HepG2 (cell line): ENCODE data around the gene CCDC69. TPM values are rescaled to one million over a fixed set of nuclear protein-coding genes. Genes with fewer than 3 reads are reported as not detected.

Source experiments
- ASH2L ChIP-seq: fragments of 300-600, 200-600 bp; sonication (generic); IDR thresholded peaks from 2 replicates; pipeline ENCODE4 v1.7.0; 2017; ENCODE audit warnings: low read depth, mild to moderate bottlenecking, moderate library complexity, mixed read lengths, low read length; ENCODE audit not compliant: insufficient read length
- CTCF ChIP-seq: sonication (generic); formaldehyde crosslinking; IDR thresholded peaks from 2 replicates; pipeline ENCODE4 v1.5.0; 2020; ENCODE audit warnings: mild to moderate bottlenecking, missing genetic modification reagents, moderate library complexity
- FOXA1 ChIP-seq, 2 experiments: fragments of 450-650 bp in 1 of 2; sonication (generic) in 1 of 2; formaldehyde crosslinking in 1 of 2; IDR thresholded peaks; 2 replicates each; pipeline versions ENCODE4 v1.4.0 to v1.6.1; 2016 to 2020; ENCODE audit warnings: missing genetic modification reagents in 1 of 2
- HCFC1 ChIP-seq: fragments of 150-350 bp; IDR thresholded peaks from 2 replicates; pipeline ENCODE4 v1.6.1; 2014; ENCODE audit warnings: low read depth, low read length
- IRX3 ChIP-seq: sonication (generic); formaldehyde crosslinking; IDR thresholded peaks from 2 replicates; pipeline ENCODE4 v1.8.1; 2023; ENCODE audit warnings: mild to moderate bottlenecking, low read depth, missing genetic modification reagents, borderline replicate concordance
- KAT2B ChIP-seq: fragments of 150-350 bp; IDR thresholded peaks from 2 replicates; pipeline ENCODE4 v1.6.1; 2014; ENCODE audit warnings: low read depth, low read length, borderline replicate concordance
- KLF12 ChIP-seq: sonication (generic); formaldehyde crosslinking; IDR thresholded peaks from 2 replicates; pipeline ENCODE4 v1.4.0; 2020; ENCODE audit warnings: missing genetic modification reagents, borderline replicate concordance
- NR1H2 ChIP-seq: sonication (generic); formaldehyde crosslinking; IDR thresholded peaks from 2 replicates; pipeline ENCODE4 v1.8.1; 2022; ENCODE audit warnings: low read depth, missing genetic modification reagents, borderline replicate concordance
- PHF8 ChIP-seq: sonication (generic); formaldehyde crosslinking; IDR thresholded peaks from 2 replicates; pipeline ENCODE4 v1.5.0; 2020; ENCODE audit warnings: missing genetic modification reagents
- RELA ChIP-seq: sonication (generic); formaldehyde crosslinking; IDR thresholded peaks from 2 replicates; pipeline ENCODE4 v1.4.0; 2020; ENCODE audit warnings: missing genetic modification reagents
- REXO4 ChIP-seq: sonication (generic); formaldehyde crosslinking; IDR thresholded peaks from 2 replicates; pipeline ENCODE4 v1.8.0; 2022; ENCODE audit warnings: missing genetic modification reagents, mild to moderate bottlenecking, borderline replicate concordance
- SP5 ChIP-seq: IDR thresholded peaks from 2 replicates; pipeline ENCODE4 v1.6.1; 2016; ENCODE audit warnings: low read depth, borderline replicate concordance
- SRF ChIP-seq: IDR thresholded peaks from 2 replicates; pipeline ENCODE4 v1.6.1; 2011; ENCODE audit warnings: mild to moderate bottlenecking, low read depth, low read length, moderate library complexity
- TARDBP ChIP-seq: sonication (generic); formaldehyde crosslinking; IDR thresholded peaks from 2 replicates; pipeline ENCODE4 v1.8.0; 2022; ENCODE audit warnings: mild to moderate bottlenecking, missing genetic modification reagents
- ZNF121 ChIP-seq: sonication (generic); formaldehyde crosslinking; IDR thresholded peaks from 2 replicates; pipeline ENCODE4 v1.5.0; 2020; ENCODE audit warnings: mild to moderate bottlenecking, missing genetic modification reagents
- ZNF224 ChIP-seq: sonication (generic); formaldehyde crosslinking; IDR thresholded peaks from 2 replicates; pipeline ENCODE4 v1.5.0; 2020; ENCODE audit warnings: mild to moderate bottlenecking, missing genetic modification reagents
- ZNF235 ChIP-seq: sonication (generic); formaldehyde crosslinking; IDR thresholded peaks from 2 replicates; pipeline ENCODE4 v1.8.1; 2023; ENCODE audit warnings: mild to moderate bottlenecking, missing genetic modification reagents, borderline replicate concordance
- ZNF24 ChIP-seq: fragments of 450-650 bp; IDR thresholded peaks from 2 replicates; pipeline ENCODE4 v1.6.1; 2017; ENCODE audit warnings: antibody characterized with exemption, mild to moderate bottlenecking
- ZNF331 ChIP-seq: sonication (generic); formaldehyde crosslinking; IDR thresholded peaks from 2 replicates; pipeline ENCODE4 v1.4.0; 2020; ENCODE audit warnings: missing genetic modification reagents
- ZNF333 ChIP-seq: sonication (generic); formaldehyde crosslinking; IDR thresholded peaks from 2 replicates; pipeline ENCODE4 v1.4.0; 2020; ENCODE audit warnings: mild to moderate bottlenecking, missing genetic modification reagents, borderline replicate concordance
- ZNF501 ChIP-seq: sonication (generic); formaldehyde crosslinking; IDR thresholded peaks from 2 replicates; pipeline ENCODE4 v1.5.1; 2020; ENCODE audit warnings: mild to moderate bottlenecking, moderate library complexity, missing genetic modification reagents
- ZNF598 ChIP-seq: sonication (generic); formaldehyde crosslinking; IDR thresholded peaks from 2 replicates; pipeline ENCODE4 v1.5.1; 2020; ENCODE audit warnings: mild to moderate bottlenecking, missing genetic modification reagents, borderline replicate concordance
- ZNF740 ChIP-seq: sonication (generic); formaldehyde crosslinking; IDR thresholded peaks from 2 replicates; pipeline ENCODE4 v1.4.0; 2020; ENCODE audit warnings: missing genetic modification reagents
- ZSCAN22 ChIP-seq: sonication (generic); formaldehyde crosslinking; IDR thresholded peaks from 2 replicates; pipeline ENCODE4 v1.4.0; 2020; ENCODE audit warnings: mild to moderate bottlenecking, missing genetic modification reagents
- ZSCAN29 ChIP-seq: sonication (generic); formaldehyde crosslinking; conservative IDR thresholded peaks from 2 replicates; pipeline ENCODE4 v1.4.0; 2020; ENCODE audit warnings: mild to moderate bottlenecking, missing genetic modification reagents
- polyA plus RNA-seq, 8 experiments: library from polyadenylated mRNA; depleted of rRNA in 3 of 8; stranded (reverse) in 7 of 8; unstranded in 1 of 8; fragments of >200 nt; fragmentation: Illumina TruSeq in 4 of 8; extraction: Trizol in 4 of 8; gene quantifications; 2 replicates each; pipeline versions ENCODE4 v1.2.1 to v1.2.3, GENCODE V29; 2011 to 2016; ENCODE audit warnings: low read depth in 4 of 8, missing spikeins in 1 of 8, mixed read lengths in 1 of 8; ENCODE audit not compliant: insufficient read depth in 1 of 8
- total RNA-seq, 5 experiments: library from RNA; depleted of rRNA; stranded (reverse); fragments of >200 nt; fragmentation: Illumina TruSeq; extraction: Trizol; gene quantifications; 2 replicates each; pipeline ENCODE4 v1.2.3, GENCODE V29; 2016; ENCODE audit warnings: low read depth in 1 of 5
- TF ChIP-seq, protein P1 (sequence below): sonication (generic); formaldehyde crosslinking; IDR thresholded peaks from 2 replicates; pipeline ENCODE4 v1.4.0; 2020; ENCODE audit warnings: missing genetic modification reagents, borderline replicate concordance

Gene CCDC69
- total and polyA plus RNA-seq, 2 of the 13 experiments (the other 11 are each of a cell fraction or from before 2014, with no cell fraction given), result 12.2 to 45.2 TPM

DNA sequence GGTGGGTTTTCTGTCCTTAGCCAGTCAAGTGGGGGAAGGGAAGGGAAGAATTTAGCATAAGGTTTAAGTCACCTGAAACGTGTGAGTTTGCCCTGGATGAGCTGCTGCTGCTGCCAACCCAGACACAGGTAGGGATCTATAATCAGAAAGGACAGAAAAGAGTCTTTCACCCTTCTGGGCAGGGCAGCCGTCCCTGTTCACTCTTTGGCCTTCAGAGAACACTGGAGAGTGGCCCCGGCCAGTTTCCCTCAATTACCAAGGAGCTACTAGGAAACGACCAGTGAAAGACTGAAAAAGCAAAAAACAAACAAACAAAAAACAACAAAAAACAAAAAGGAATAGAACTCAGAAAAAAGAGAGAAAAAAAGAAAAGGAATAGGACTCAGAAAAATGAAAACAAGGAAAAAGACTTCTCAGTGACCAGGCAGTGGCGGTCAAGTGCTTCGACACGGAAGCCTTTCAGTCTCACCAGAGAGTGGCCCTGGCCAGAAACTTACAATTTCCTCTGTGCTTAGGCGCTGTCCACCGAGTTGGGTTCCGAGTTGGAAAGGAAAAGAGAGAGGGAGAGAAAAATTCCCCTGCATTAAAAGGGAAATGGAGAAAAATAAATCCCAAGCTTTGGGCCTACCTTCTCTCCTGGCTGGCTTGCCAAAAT, 26.6 kb upstream of the CCDC69 start (continued):
- TF ChIP-seq KAT2B, result no peak
- TF ChIP-seq, protein P1, sequence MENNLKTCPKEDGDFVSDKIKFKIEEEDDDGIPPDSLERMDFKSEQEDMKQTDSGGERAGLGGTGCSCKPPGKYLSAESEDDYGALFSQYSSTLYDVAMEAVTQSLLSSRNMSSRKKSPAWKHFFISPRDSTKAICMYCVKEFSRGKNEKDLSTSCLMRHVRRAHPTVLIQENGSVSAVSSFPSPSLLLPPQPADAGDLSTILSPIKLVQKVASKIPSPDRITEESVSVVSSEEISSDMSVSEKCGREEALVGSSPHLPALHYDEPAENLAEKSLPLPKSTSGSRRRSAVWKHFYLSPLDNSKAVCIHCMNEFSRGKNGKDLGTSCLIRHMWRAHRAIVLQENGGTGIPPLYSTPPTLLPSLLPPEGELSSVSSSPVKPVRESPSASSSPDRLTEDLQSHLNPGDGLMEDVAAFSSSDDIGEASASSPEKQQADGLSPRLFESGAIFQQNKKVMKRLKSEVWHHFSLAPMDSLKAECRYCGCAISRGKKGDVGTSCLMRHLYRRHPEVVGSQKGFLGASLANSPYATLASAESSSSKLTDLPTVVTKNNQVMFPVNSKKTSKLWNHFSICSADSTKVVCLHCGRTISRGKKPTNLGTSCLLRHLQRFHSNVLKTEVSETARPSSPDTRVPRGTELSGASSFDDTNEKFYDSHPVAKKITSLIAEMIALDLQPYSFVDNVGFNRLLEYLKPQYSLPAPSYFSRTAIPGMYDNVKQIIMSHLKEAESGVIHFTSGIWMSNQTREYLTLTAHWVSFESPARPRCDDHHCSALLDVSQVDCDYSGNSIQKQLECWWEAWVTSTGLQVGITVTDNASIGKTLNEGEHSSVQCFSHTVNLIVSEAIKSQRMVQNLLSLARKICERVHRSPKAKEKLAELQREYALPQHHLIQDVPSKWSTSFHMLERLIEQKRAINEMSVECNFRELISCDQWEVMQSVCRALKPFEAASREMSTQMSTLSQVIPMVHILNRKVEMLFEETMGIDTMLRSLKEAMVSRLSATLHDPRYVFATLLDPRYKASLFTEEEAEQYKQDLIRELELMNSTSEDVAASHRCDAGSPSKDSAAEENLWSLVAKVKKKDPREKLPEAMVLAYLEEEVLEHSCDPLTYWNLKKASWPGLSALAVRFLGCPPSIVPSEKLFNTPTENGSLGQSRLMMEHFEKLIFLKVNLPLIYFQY, result no peak
- no peak for TF ChIP-seq SRF
- TF ChIP-seq ZNF740 (CRISPR knock-in tag), result no peak
- TF ChIP-seq FOXA1 (IDR thresholded peaks at IDR 0.05), result no peak
- no peak for TF ChIP-seq FOXA1 (CRISPR knock-in tag; IDR thresholded peaks at IDR 0.05)
- TF ChIP-seq ZNF501 (CRISPR knock-in tag), result 0 out of 2 replicates have a peak, but pooled peaks have one; percentile 41
- TF ChIP-seq RELA (CRISPR knock-in tag), result 0 out of 2 replicates have a peak, but pooled peaks have one; percentile 14
- 0 out of 2 replicates have a peak, but pooled peaks have one; percentile 51 for TF ChIP-seq KLF12 (CRISPR knock-in tag)
- 0 out of 2 replicates have a peak, but pooled peaks have one; percentile 41 for TF ChIP-seq IRX3 (CRISPR knock-in tag)
- peak; percentile 50; the same call in 1 of the 2 replicates for TF ChIP-seq TARDBP (CRISPR knock-in tag)
- no peak for TF ChIP-seq ZNF224 (CRISPR knock-in tag)
- TF ChIP-seq ZNF121 (CRISPR knock-in tag), result no peak
- TF ChIP-seq PHF8 (CRISPR knock-in tag), result no peak
- TF ChIP-seq ASH2L, result peak; percentile 45
- TF ChIP-seq ZNF24, result no peak
- TF ChIP-seq HCFC1, result no peak
- TF ChIP-seq ZNF333 (CRISPR knock-in tag), result no peak
- no peak for TF ChIP-seq ZNF331 (CRISPR knock-in tag)
- TF ChIP-seq SP5, result no peak
- no peak for TF ChIP-seq ZSCAN22 (CRISPR knock-in tag)
- TF ChIP-seq ZSCAN29 (CRISPR knock-in tag), result no peak
- TF ChIP-seq REXO4, result no peak
- no peak for TF ChIP-seq NR1H2
- TF ChIP-seq CTCF (CRISPR knock-in tag), result peak; percentile 37
- TF ChIP-seq ZNF235 (CRISPR knock-in tag), result no peak
- TF ChIP-seq ZNF598, result no peak
